GM18502 (cell line): ENCODE results near the gene C14orf132.

Experiments used
- ATAC-seq: cut with Tn5 transposase; IDR thresholded peaks from one replicate; pipeline ENCODE4 v1.9.1; 2021; ENCODE audit warnings: mild to moderate bottlenecking; ENCODE audit not compliant: unreplicated experiment, poor library complexity

Gene C14orf132

GRCh38 chr14:96136371-96137005, 97.3 kb downstream of the C14orf132 start:
- no peak for ATAC-seq

- no peak for ATAC-seq
These were observed 99.1 kb downstream of the C14orf132 start for GRCh38 chr14:96138241-96138640.

GRCh38 chr14:96139169-96139568, 100.0 kb downstream of the C14orf132 start:
- no peak for ATAC-seq

- no peak for ATAC-seq
These were observed 100.7 kb downstream of the C14orf132 start for GRCh38 chr14:96139879-96140278.

- no peak for ATAC-seq
These were observed 101.8 kb downstream of the C14orf132 start for GRCh38 chr14:96140952-96141351.
